ENCODE measurements around the gene HCN3. TPM values are rescaled to one million over a fixed set of nuclear protein-coding genes. Genes with fewer than 3 reads are reported as not detected.

Gene HCN3
- total RNA-seq, 1 experiment from 2014 or later, result 19.6 TPM

DNA sequence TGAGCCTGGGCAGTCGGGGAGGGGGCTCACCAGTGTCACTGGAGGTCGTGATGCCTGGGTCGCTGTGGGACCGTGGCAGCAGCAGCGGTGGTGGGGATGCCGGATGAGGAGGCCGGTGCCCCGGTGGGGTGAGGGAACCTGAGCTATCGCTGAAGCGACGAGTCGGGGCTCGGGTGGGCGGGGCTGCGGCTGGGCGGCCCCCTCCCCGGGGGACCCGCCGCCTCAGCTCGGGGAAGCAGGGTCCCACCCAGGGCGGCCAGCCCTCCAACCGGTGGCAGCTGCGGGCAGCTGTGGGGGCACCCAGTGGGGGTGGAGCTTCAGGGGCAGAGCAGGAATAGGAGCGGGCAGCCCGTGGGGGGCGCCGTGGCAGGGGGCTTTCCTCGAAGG lies 27.0 kb upstream of the HCN3 start:
- intact Hi-C loops (cut with micrococcal nuclease; ENCODE audit: unreplicated experiment), result loop anchor here (2.0 kb wide), 1 partner anchor 75 kb away; no protein-coding TSS in a partner anchor
- no TSS peak for BruUV-seq (replicated peaks)
- Mint-ChIP-seq H3K27ac (ENCODE audit: unreplicated experiment) (no peak overlapping the region), H3K9me3 (ENCODE audit: low read depth, unreplicated experiment) (no peaks in the 10 kb centered on the region), H3K4me3 (ENCODE audit: low read depth, unreplicated experiment) (no peak overlapping the region), H3K4me1 (ENCODE audit: low read depth, unreplicated experiment) (peaks cover 15% of the 10 kb centered on the region), H3K36me3 (ENCODE audit: insufficient read depth, unreplicated experiment) (peaks cover 18% of the 10 kb centered on the region), H3K27me3 (ENCODE audit: unreplicated experiment) (no peaks in the 10 kb centered on the region)
- no peak for DNase-seq
- TF ChIP-seq, protein P1, sequence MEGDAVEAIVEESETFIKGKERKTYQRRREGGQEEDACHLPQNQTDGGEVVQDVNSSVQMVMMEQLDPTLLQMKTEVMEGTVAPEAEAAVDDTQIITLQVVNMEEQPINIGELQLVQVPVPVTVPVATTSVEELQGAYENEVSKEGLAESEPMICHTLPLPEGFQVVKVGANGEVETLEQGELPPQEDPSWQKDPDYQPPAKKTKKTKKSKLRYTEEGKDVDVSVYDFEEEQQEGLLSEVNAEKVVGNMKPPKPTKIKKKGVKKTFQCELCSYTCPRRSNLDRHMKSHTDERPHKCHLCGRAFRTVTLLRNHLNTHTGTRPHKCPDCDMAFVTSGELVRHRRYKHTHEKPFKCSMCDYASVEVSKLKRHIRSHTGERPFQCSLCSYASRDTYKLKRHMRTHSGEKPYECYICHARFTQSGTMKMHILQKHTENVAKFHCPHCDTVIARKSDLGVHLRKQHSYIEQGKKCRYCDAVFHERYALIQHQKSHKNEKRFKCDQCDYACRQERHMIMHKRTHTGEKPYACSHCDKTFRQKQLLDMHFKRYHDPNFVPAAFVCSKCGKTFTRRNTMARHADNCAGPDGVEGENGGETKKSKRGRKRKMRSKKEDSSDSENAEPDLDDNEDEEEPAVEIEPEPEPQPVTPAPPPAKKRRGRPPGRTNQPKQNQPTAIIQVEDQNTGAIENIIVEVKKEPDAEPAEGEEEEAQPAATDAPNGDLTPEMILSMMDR (IDR thresholded peaks at IDR 0.05; ENCODE audit: unreplicated experiment), result no peak
- CTCF ChIA-PET, result interaction anchor here (0.7 to 3.6 kb wide), 15 partner anchors 9 to 479 kb away, joined by 3 to 44 read pairs (median 5); partner anchors contain the start of genes CLK2, FDPS, SCAMP3 and THBS3

DNA sequence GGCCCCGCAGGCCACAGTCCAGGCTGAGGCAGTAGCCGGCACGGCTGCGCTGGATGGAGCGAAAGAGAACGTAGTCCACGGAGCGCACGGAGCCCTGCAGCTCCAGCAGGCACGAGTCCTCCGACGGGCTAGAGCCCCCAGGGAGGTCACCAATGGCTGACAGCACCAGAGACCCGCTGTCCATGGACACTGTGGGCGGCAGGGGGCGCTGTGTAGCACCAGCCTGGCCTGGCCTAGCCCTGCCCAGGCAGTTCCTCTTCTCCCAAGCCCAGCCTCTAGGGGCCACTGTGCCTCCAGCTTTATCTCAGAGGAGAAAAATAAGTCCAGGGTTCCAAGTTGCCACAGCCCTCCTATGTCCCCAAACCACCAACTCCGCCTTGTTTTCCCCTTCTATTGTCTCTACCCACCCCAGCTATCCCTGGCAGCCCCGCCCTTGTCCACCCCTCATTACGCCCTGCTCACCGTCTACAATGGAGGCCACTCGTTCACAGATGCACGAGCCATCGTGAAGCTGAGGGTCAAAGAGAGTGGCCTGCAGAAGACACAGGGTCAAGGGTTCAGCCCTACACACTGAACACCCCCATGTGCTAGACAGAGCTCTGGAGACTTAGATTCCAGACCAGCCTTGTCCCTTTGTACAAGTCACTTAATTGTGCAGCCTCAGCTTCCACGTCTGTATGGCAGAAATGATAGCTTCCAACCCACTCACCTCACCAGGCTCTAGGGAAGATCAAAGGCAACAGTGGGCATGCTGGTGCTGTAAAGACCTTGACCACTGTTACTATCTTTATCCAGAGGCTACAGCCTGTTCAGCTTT lies 26.4 kb upstream of the HCN3 start:
- intact Hi-C loops (cut with micrococcal nuclease; ENCODE audit: unreplicated experiment), result loop anchor here (2.0 kb wide), 1 partner anchor 74 kb away; no protein-coding TSS in a partner anchor
- Mint-ChIP-seq H3K4me1 (ENCODE audit: low read depth, unreplicated experiment) (peaks cover 15% of the 10 kb centered on the region), H3K9me3 (ENCODE audit: low read depth, unreplicated experiment) (no peaks in the 10 kb centered on the region), H3K27ac (ENCODE audit: unreplicated experiment) (no peak overlapping the region), H3K4me3 (ENCODE audit: low read depth, unreplicated experiment) (no peak overlapping the region), H3K27me3 (ENCODE audit: unreplicated experiment) (no peaks in the 10 kb centered on the region), H3K36me3 (ENCODE audit: insufficient read depth, unreplicated experiment) (peaks cover 23% of the 10 kb centered on the region)
- CTCF ChIA-PET, result interaction anchor here (0.6 to 3.6 kb wide), 21 partner anchors 9 to 478 kb away, joined by 3 to 44 read pairs (median 4); partner anchors contain the start of genes CLK2, FDPS, HCN3 and SCAMP3
- BruUV-seq (replicated peaks), result no TSS peak
- DNase-seq, result peak; percentile 98
- TF ChIP-seq, protein P1 (IDR thresholded peaks at IDR 0.05; ENCODE audit: unreplicated experiment), result peak; percentile 98

DNA sequence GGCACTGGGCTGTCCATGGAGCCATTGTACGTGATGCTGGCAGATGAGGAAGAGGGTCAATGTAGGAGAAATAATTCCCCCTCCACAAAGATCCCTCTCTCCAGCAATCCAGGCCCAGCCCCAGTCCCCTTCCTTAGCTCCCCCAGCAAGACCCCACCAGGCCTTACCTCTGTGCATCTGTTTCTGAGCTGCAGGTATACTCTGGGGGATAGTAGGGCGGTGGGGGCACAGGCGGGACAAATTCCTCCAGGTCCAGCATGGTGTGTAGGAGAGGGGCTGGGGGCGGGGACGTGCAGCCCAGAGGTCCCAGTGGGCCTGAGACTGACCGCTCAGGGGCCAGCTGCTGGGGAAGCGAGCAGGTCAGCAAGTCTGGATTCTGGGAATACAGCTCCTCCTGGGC lies 25.7 kb upstream of the HCN3 start:
- Mint-ChIP-seq H3K4me1 (ENCODE audit: low read depth, unreplicated experiment) (peaks cover 15% of the 10 kb centered on the region), H3K27me3 (ENCODE audit: unreplicated experiment) (no peaks in the 10 kb centered on the region), H3K9me3 (ENCODE audit: low read depth, unreplicated experiment) (no peaks in the 10 kb centered on the region), H3K36me3 (ENCODE audit: insufficient read depth, unreplicated experiment) (peaks cover 25% of the 10 kb centered on the region), H3K27ac (ENCODE audit: unreplicated experiment) (no peak overlapping the region), H3K4me3 (ENCODE audit: low read depth, unreplicated experiment) (no peak overlapping the region)
- TF ChIP-seq, protein P1 (IDR thresholded peaks at IDR 0.05; ENCODE audit: unreplicated experiment), result no peak
- intact Hi-C loops (cut with micrococcal nuclease; ENCODE audit: unreplicated experiment), result loop anchor here (2.0 kb wide), 1 partner anchor 73 kb away; no protein-coding TSS in a partner anchor
- CTCF ChIA-PET, result interaction anchor here (0.5 to 3.6 kb wide), 15 partner anchors 10 to 466 kb away, joined by 3 to 44 read pairs (median 5); partner anchors contain the start of genes CLK2, FDPS, HCN3 and SCAMP3
- BruUV-seq (replicated peaks), result no TSS peak
- DNase-seq, result no peak

DNA sequence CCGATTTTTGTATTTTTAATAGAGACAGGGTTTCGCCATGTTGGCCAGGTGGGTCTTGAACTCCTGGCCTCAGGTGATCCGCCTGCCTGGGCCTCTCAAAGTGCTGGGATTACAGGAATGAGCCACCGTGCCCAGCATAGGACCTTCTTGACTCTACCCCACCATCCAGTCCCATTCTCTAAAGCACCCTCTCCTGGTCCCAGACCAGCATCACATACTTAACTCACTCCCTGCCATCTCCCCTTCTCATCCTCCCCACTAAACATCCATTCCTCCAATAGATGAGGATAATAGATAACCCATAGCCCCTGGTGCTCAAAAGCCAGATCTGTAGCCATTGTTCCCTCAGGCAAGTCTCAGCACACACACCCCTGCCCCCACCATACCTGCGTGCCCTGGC lies 24.1 kb upstream of the HCN3 start:
- CTCF ChIA-PET, result no interaction called here
- peaks cover 36% of the 10 kb centered on the region for H3K36me3 Mint-ChIP-seq (ENCODE audit: insufficient read depth, unreplicated experiment)
- H3K27ac Mint-ChIP-seq (ENCODE audit: unreplicated experiment), result no peak overlapping the region
- BruUV-seq (replicated peaks), result no TSS peak
- intact Hi-C loops (cut with micrococcal nuclease; ENCODE audit: unreplicated experiment), result no loop called here
- H3K27me3 Mint-ChIP-seq (ENCODE audit: unreplicated experiment), result no peaks in the 10 kb centered on the region
- peak overlapping the region; percentile 74 for H3K4me3 Mint-ChIP-seq (ENCODE audit: low read depth, unreplicated experiment)
- H3K9me3 Mint-ChIP-seq (ENCODE audit: low read depth, unreplicated experiment), result no peaks in the 10 kb centered on the region
- no peak for DNase-seq
- TF ChIP-seq, protein P1 (IDR thresholded peaks at IDR 0.05; ENCODE audit: unreplicated experiment), result no peak
- H3K4me1 Mint-ChIP-seq (ENCODE audit: low read depth, unreplicated experiment), result peaks cover 15% of the 10 kb centered on the region

Data from Calu3 (cell line).